Muscle layer of duodenum (tissue), 2 donors: ENCODE data around the gene IFI27L1.

ENCODE experiments used
- H3K27ac ChIP-seq: one replicate; pipeline ENCODE4 v1.7.0; 2013; ENCODE audit warnings: mild to moderate bottlenecking, low read length
- H3K27me3 ChIP-seq: one replicate; pipeline ENCODE4 v1.7.0; 2013; ENCODE audit warnings: low read depth, mild to moderate bottlenecking, control low read depth, low read length
- H3K36me3 ChIP-seq, 2 donors: one replicate each; pipeline ENCODE4 v1.7.0; 2013; ENCODE audit warnings: low read length in 2 of 2, control low read depth in 1 of 2, mild to moderate bottlenecking in 1 of 2; ENCODE audit not compliant: insufficient read depth in 2 of 2, control insufficient read depth in 1 of 2
- H3K4me1 ChIP-seq, 2 donors: one replicate each; pipeline ENCODE4 v1.7.0; 2013; ENCODE audit warnings: low read length in 2 of 2, mild to moderate bottlenecking in 2 of 2, control low read depth in 1 of 2, moderate library complexity in 1 of 2; ENCODE audit not compliant: insufficient read depth in 2 of 2, control insufficient read depth in 1 of 2
- H3K4me3 ChIP-seq, 2 donors: one replicate each; pipeline ENCODE4 v1.7.0; 2013; ENCODE audit warnings: low read length in 2 of 2, low read depth in 1 of 2, mild to moderate bottlenecking in 1 of 2
- H3K9me3 ChIP-seq, 2 donors: one replicate each; pipeline ENCODE4 v1.7.0; 2013; ENCODE audit warnings: low read length in 2 of 2, control low read depth in 1 of 2, mild to moderate bottlenecking in 1 of 2; ENCODE audit not compliant: control insufficient read depth in 1 of 2
- donor health status: healthy.

The IFI27L1 gene

DNA sequence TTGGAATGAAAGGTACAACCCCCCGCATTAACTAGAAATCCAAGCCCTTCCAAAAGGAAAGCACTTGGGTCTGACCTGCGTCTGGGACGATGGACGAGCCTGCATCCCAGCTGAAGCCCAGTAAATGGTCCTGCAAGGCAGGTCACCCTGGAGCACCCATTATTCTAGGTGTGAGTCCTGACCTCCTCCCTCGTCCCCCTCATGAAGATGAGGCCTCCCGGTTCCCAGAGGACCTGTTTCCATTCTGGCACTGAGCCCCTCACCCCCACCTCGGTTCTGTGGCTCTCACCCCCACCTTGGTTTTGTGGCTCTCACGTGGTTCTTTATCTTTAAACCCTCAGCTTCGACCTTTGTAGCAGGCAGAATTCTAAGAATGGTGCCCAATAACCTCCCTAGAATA lies 36.7 kb downstream of the IFI27L1 start:
- no peak overlapping the region for H3K4me3 ChIP-seq
- no peaks in the 10 kb centered on the region for H3K27me3 ChIP-seq
- H3K9me3 ChIP-seq = peaks cover 7 to 17% of the 10 kb centered on the region in 2 donors
- no peak overlapping the region for H3K27ac ChIP-seq
- H3K36me3 ChIP-seq = no peaks in the 10 kb centered on the region
- H3K4me1 ChIP-seq = peaks cover 0 to 3% of the 10 kb centered on the region in 2 donors

DNA sequence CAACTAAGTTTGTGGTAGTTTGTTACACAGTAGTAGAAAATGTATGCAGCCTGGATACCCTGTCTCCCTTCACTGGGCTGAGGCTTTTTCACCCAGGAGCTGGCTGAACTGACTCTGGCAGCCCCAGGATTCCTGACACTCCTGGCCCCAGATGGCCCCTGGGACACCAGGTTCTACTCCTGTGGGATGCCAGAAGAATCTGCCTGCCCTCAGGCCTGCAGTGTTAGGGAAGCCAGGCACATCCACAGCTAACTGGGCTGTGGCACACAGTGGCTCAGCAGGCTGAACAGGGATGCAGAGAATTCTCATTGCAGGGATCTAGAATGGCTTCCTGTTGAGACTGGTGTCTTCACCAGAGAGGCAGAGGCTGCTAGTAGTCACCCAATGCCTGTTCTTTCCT lies 38.0 kb downstream of the IFI27L1 start:
- Histone ChIP-seq H3K27ac (no peak overlapping the region), H3K27me3 (no peaks in the 10 kb centered on the region), H3K4me3 (peak overlapping the region in 1 of 2 donors; percentile 6), H3K36me3 (no peaks in the 10 kb centered on the region), H3K9me3 (peaks cover 7 to 17% of the 10 kb centered on the region in 2 donors), H3K4me1 (peaks cover 0 to 3% of the 10 kb centered on the region in 2 donors)

DNA sequence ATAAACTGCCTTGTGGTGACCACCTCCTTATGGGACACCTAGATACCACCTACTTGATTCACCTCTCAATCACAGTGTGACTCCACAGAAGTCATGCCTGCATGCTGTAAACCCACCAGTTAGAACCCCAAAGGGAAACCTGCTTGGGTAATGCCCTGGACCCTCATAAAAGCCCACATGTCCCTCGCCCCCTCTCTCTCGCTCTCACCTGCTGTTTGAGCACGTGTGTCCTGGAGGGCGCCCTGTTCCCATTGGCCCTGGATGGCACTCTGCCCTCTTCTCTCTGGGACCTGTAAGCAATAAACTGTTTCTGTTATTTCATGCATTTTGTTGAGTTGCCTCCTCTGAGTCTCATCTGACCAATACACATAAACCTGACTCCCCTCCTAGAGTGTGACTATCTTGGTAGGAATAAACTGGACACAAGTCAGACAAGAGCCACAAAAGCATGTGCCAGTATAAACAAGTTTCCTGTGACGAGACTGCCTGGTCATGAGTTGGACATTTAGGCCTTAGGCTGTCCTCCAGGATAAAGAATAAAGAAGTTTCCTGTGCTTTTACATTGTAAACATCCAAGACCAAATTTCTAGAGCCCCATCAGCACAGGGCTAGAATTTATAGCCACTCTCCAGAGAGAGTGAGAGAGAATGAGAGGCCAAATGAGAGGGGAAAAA lies 39.7 kb downstream of the IFI27L1 start:
- no peaks in the 10 kb centered on the region for H3K4me1 ChIP-seq
- H3K9me3 ChIP-seq = peaks cover 7 to 17% of the 10 kb centered on the region in 2 donors
- no peak overlapping the region for H3K27ac ChIP-seq
- no peak overlapping the region for H3K4me3 ChIP-seq
- peaks cover 0 to under 1% of the 10 kb centered on the region in 2 donors for H3K36me3 ChIP-seq
- no peaks in the 10 kb centered on the region for H3K27me3 ChIP-seq

DNA sequence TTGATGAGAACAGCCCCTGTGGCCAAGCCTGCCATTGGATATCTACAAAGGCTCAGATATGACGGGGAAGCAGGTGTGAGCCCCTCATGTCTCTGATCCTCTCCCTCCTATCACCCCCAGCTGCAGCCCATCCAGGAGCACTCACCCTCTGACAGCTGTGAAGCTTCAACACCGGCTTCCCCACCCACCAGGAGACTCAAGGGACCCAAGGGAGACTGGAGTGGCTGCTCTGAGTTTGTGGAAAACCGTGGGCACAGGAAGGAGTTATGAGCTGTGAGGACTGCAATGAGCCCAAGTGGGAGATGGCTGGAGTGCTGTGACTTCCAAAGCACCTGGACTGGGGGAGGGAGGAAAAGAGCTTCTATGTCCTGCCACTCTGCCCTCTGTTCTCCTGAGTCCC lies 40.4 kb downstream of the IFI27L1 start:
- Histone ChIP-seq H3K4me3 (no peak overlapping the region), H3K36me3 (peaks cover 0 to 4% of the 10 kb centered on the region in 2 donors), H3K4me1 (no peaks in the 10 kb centered on the region), H3K27me3 (no peaks in the 10 kb centered on the region), H3K27ac (no peak overlapping the region), H3K9me3 (peaks cover 7 to 17% of the 10 kb centered on the region in 2 donors)

DNA sequence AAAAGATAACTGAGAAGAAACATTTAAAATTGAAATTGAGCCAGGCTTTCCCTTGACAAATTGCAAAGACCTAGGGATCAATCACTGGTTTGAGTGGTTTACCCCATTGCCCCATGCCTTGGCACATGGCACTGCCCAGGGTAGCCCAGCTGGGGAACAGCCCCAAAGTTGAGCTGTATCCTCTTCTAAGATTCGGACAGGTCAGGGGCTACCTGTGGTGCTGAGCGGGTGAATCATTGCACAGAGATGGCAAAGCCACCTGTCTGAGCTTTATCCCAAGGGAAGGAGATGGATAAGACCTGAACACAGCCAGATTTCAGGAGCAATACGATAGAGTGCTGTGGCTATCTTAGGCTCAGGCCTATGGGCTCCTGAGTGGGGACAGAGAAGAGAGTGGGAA lies 41.3 kb downstream of the IFI27L1 start:
- H3K4me3 ChIP-seq = no peak overlapping the region
- H3K4me1 ChIP-seq = no peaks in the 10 kb centered on the region
- H3K27me3 ChIP-seq = no peaks in the 10 kb centered on the region
- peaks cover 0 to 4% of the 10 kb centered on the region in 2 donors for H3K36me3 ChIP-seq
- H3K27ac ChIP-seq = no peak overlapping the region
- H3K9me3 ChIP-seq = peaks cover 7 to 17% of the 10 kb centered on the region in 2 donors

DNA sequence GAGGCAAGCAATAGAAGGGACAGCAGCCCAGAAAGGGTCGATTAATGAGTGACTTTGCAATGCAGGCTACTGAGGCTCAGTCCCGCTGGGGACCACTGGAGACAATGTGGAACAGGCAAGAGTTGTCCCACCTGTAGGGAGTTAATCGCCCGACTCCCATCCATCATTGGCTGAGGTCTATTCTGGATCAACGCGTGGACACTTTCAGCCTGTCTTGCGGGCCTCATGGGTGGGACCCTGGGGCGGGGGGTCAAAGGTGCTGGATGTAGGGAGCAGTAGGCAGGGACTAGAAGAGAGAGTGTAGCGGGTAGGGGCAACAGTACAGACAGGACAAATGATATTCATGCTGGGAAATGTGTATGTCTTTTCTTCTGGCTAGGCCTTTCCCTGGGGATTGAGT lies 42.2 kb downstream of the IFI27L1 start:
- Histone ChIP-seq H3K27me3 (no peaks in the 10 kb centered on the region), H3K27ac (no peak overlapping the region), H3K9me3 (peaks cover 7 to 17% of the 10 kb centered on the region in 2 donors), H3K36me3 (peaks cover 0 to 4% of the 10 kb centered on the region in 2 donors), H3K4me1 (no peaks in the 10 kb centered on the region), H3K4me3 (no peak overlapping the region)

DNA sequence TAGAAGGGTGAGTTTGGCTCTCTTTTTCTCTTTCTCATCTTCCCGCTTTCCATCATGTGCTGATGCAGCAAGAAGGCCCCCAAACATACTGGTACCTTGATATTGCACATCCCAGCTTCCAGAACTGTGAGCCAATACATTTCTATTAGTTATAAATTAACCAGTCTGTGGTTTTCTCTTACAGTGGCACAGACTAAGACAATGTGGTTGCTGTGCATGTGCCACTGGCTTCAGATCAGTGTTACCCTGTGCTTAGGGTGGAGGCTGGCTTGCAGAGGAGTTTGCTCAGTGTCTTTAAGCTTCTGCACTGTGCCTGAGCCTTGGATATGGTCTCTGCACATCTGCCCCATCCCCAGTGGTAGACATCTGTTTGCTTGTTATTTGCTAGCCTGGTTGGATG lies 42.8 kb downstream of the IFI27L1 start:
- Histone ChIP-seq H3K27me3 (no peaks in the 10 kb centered on the region), H3K9me3 (peaks cover 7 to 17% of the 10 kb centered on the region in 2 donors), H3K4me1 (peaks cover 0 to 4% of the 10 kb centered on the region in 2 donors), H3K4me3 (no peak overlapping the region), H3K27ac (no peak overlapping the region), H3K36me3 (peaks cover 0 to 4% of the 10 kb centered on the region in 2 donors)

DNA sequence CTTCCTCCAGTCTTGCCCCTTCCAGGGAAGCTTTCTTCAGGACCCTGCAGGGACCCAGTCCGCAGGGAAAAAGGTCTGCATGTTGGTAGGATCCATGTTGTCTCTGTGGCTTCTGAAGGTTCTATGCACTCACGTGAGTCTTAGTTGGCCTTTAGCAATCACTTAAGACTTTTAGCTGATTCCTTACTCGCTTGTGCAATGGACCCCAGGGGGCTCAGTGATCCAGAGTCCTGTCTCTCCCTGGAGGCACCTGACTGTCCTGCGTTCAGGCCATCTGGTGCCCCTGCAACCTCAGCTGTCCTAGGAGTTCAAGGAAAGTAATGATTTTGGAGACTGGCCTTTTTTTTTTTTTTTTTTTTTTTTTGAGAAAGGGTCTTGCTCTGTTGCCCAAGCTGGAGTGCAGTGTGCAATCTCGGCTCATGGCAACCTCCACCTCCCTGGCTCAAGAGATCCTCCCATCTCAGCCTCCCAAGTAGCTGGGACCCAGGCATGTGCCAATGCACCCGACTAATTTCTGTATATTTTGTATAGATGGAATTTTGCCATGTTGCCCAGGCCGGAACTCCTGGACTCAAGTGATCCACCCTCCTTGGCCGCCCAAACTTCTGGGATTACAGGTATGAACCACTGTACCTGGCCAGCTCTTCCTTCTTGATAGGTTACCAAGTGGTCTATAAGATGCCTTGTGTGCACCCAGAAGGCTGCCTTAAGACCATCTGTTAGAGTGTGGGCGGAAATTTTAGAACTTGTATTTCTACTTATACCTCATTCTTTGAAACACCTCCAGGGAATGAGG lies 43.7 kb downstream of the IFI27L1 start:
- H3K36me3 ChIP-seq = peaks cover 0 to 4% of the 10 kb centered on the region in 2 donors
- H3K4me1 ChIP-seq = peaks cover under 1 to 9% of the 10 kb centered on the region in 2 donors
- no peak overlapping the region for H3K4me3 ChIP-seq
- no peaks in the 10 kb centered on the region for H3K27me3 ChIP-seq
- peaks cover 0 to 11% of the 10 kb centered on the region in 2 donors for H3K9me3 ChIP-seq
- H3K27ac ChIP-seq = no peak overlapping the region

DNA sequence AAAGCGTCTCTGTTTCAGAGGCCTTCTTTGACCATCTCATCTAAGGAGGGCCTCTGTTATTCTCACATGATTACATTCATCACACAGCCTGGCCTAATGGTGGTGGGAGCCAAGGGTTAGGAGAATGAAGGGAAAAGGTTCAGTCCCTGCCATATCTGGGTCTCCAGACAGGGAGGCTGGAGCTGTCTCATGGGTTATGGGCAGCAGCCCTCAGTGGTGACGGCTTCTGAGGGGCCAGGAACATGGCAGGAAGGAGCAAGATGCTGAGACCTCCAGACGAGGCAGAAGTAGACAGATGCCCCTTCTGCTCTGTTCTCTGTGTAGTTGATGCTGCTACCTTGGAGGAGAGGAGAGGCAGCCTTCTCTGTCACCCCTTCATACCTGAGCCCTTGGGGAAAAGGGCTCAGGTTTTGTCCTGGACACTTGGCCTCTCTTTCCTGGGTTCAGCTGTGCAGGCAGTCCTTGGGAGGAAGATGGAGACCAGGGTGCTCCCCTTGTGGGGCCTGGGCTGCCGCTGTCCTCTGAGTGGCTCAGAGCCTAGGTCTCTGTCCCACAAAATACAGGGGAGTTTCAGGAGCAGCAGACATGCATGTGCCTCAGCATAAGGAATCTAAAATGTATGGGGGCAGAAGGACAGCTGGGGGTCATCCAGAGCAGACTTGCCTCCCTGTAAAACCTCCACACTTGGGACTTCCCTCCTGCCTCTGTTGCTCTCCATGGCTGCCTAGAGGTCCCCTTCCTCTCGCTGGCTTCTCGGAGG lies 44.7 kb downstream of the IFI27L1 start:
- Histone ChIP-seq H3K4me3 (no peak overlapping the region), H3K4me1 (peaks cover 6 to 16% of the 10 kb centered on the region in 2 donors), H3K27me3 (no peaks in the 10 kb centered on the region), H3K36me3 (peaks cover 0 to 4% of the 10 kb centered on the region in 2 donors), H3K27ac (no peak overlapping the region), H3K9me3 (peaks cover 0 to under 1% of the 10 kb centered on the region in 2 donors)

DNA sequence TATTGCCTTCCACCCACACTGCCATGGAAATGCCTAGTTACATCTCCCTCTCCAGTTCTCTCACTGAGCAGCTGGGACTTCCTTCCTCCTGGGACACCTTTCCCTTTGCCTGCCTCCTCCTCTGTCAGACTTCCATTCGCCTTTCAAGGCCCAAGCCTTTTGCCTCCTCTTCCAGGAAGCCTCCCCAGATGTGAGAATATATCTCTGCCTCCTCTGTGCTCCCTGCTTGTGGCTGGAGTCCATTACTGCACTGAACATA lies 45.2 kb downstream of the IFI27L1 start:
- H3K36me3 ChIP-seq = peaks cover 0 to 4% of the 10 kb centered on the region in 2 donors
- H3K9me3 ChIP-seq = no peaks in the 10 kb centered on the region
- H3K27me3 ChIP-seq = no peaks in the 10 kb centered on the region
- H3K4me1 ChIP-seq = peaks cover 6 to 16% of the 10 kb centered on the region in 2 donors
- no peak overlapping the region for H3K4me3 ChIP-seq
- no peak overlapping the region for H3K27ac ChIP-seq

DNA sequence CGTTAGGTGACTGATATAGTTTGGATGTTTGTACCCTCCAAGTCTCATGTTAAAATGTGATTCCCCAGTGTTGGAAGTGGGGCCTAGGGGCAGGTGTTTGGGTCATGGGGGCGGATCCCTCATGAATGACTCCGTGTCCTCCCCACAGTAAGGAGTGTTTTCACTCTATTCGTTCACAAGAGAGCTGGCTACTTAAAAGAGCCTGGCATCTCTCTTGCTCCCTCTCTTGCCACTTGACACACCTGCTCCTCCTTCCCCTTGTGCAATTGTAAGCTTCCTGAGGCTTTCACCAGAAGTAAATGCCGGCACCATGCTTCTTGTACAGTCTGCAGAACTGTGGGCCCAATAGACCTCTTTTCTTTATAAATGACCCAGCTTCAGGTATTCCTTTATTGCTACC lies 45.7 kb downstream of the IFI27L1 start:
- H3K4me3 ChIP-seq = no peak overlapping the region
- no peaks in the 10 kb centered on the region for H3K27me3 ChIP-seq
- H3K36me3 ChIP-seq = peaks cover 0 to 4% of the 10 kb centered on the region in 2 donors
- H3K27ac ChIP-seq = no peak overlapping the region
- H3K4me1 ChIP-seq = peaks cover 6 to 16% of the 10 kb centered on the region in 2 donors
- H3K9me3 ChIP-seq = no peaks in the 10 kb centered on the region
